Stimulated activated CD8-positive, alpha-beta memory T cell treated with anti-CD3 and anti-CD28 coated beads, Interleukin-12 subunit alpha, Interleukin-12 subunit beta, amount 100 ng/mL, for 24 hours (primary cell): Measurements from ENCODE around the gene GRAMD1A.

ENCODE experiments used
- DNase-seq: peaks from one replicate; pipeline ENCODE4 v3.0.0-alpha.2; 2020; ENCODE audit errors: extremely low read depth

GRAMD1A gene

GRCh38 chr19:35073941-35074340 is 73.8 kb downstream of the GRAMD1A start:
- no peak for DNase-seq

GRCh38 chr19:35074426-35075201 is 74.5 kb downstream of the GRAMD1A start:
- no peak for DNase-seq

GRCh38 chr19:35075202-35076025 is 75.3 kb downstream of the GRAMD1A start:
- no peak for DNase-seq

GRCh38 chr19:35076026-35076370 is 75.9 kb downstream of the GRAMD1A start:
- no peak for DNase-seq
